BE2C (cell line): Measurements from ENCODE around the gene PTPRN2.
"Not testable (repeated sequence)": the region's sequence is repeated elsewhere in the genome, so short reads cannot be mapped to it uniquely, and the experiment has no call there.

ENCODE experiments used
- DNase-seq: peaks from one replicate; pipeline ENCODE4 v3.0.0-alpha.2; 2020
- H3K27me3 ChIP-seq: fragments of 250-450 bp; sonication (Bioruptor Pico); 2 replicates; pipeline ENCODE4 v1.5.1; 2020; ENCODE audit warnings: mild to moderate bottlenecking
- H3K36me3 ChIP-seq: fragments of 250-450 bp; sonication (Bioruptor Pico); 2 replicates; pipeline ENCODE4 v1.5.1; 2020; ENCODE audit warnings: mild to moderate bottlenecking
- H3K4me1 ChIP-seq: fragments of 250-450 bp; sonication (Bioruptor Pico); 2 replicates; pipeline ENCODE4 v1.5.1; 2020
- H3K4me3 ChIP-seq: 2 replicates; pipeline ENCODE4 v1.5.1; 2011; ENCODE audit warnings: low read depth, low read length
- H3K9me3 ChIP-seq: fragments of 250-450 bp; sonication (Bioruptor Pico); 2 replicates; pipeline ENCODE4 v1.5.1; 2020
- CTCF ChIP-seq: IDR thresholded peaks from 2 replicates; pipeline ENCODE4 v1.5.1; 2012; ENCODE audit warnings: mild to moderate bottlenecking, low read depth, low read length

The PTPRN2 gene

GRCh38 chr7:158428837-158429753 is 158.5 kb downstream of the PTPRN2 start:
- Histone ChIP-seq H3K4me1 (no peaks in the 10 kb centered on the region), H3K9me3 (no peaks in the 10 kb centered on the region), H3K36me3 (no peaks in the 10 kb centered on the region), H3K27me3 (no peaks in the 10 kb centered on the region), H3K4me3 (no peak overlapping the region)
- TF ChIP-seq CTCF = no peak
- no peak for DNase-seq

GRCh38 chr7:158428131-158428836 is 159.3 kb downstream of the PTPRN2 start:
- no peak overlapping the region for H3K4me3 ChIP-seq

GRCh38 chr7:158425676-158426075 is 161.9 kb downstream of the PTPRN2 start:
- H3K27me3 ChIP-seq, H3K36me3 ChIP-seq, H3K4me3 ChIP-seq, H3K4me1 ChIP-seq, DNase-seq, H3K9me3 ChIP-seq: not testable (repeated sequence)

More at GRCh38 chr7:158428131-158428836, 159.3 kb downstream of the PTPRN2 start:
- no peaks in the 10 kb centered on the region for H3K4me1 ChIP-seq
- no peaks in the 10 kb centered on the region for H3K9me3 ChIP-seq
- no peak for TF ChIP-seq CTCF
- no peaks in the 10 kb centered on the region for H3K27me3 ChIP-seq
- H3K36me3 ChIP-seq = no peaks in the 10 kb centered on the region
- no peak for DNase-seq

DNA sequence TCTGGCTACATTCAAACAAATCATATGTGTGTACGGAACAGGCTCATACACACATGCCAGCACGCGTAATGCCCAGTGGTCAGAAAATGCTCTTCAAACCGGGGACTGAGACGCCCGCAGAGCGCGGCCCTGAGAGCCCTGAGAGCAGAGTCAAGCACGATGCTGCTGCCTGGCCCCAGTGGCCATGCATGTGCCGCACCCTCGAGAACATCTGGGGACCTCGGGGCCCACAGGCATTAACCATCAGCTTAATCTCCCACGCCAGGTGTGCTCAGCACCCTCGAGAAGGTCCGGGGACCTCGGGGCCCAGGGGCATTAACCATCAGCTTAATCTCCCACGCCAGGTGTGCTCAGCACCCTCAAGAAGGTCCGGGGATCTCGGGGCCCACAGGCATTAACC is 163.1 kb downstream of the PTPRN2 start:
- TF ChIP-seq CTCF = no peak
- Histone ChIP-seq H3K4me1 (no peaks in the 10 kb centered on the region), H3K27me3 (no peaks in the 10 kb centered on the region), H3K9me3 (no peaks in the 10 kb centered on the region), H3K36me3 (no peaks in the 10 kb centered on the region), H3K4me3 (no peak overlapping the region)
- DNase-seq = no peak

GRCh38 chr7:158424011-158424410 is 163.6 kb downstream of the PTPRN2 start:
- Histone ChIP-seq H3K4me1 (no peaks in the 10 kb centered on the region), H3K4me3 (no peak overlapping the region), H3K27me3 (no peaks in the 10 kb centered on the region), H3K36me3 (no peaks in the 10 kb centered on the region), H3K9me3 (no peaks in the 10 kb centered on the region)
- no peak for TF ChIP-seq CTCF
- DNase-seq = no peak

- Histone ChIP-seq H3K4me3 (no peak overlapping the region), H3K36me3 (no peaks in the 10 kb centered on the region), H3K27me3 (no peaks in the 10 kb centered on the region), H3K4me1 (no peaks in the 10 kb centered on the region), H3K9me3 (no peaks in the 10 kb centered on the region)
- TF ChIP-seq CTCF = no peak
- no peak for DNase-seq
These were observed 164.6 kb downstream of the PTPRN2 start for GRCh38 chr7:158422887-158423560.
